ENCODE data around the gene EFNA1. TPM values are rescaled to one million over a fixed set of nuclear protein-coding genes. Genes with fewer than 3 reads are reported as not detected.

Gene EFNA1
- total RNA-seq, 1 experiment from 2014 or later = 19.7 TPM

DNA sequence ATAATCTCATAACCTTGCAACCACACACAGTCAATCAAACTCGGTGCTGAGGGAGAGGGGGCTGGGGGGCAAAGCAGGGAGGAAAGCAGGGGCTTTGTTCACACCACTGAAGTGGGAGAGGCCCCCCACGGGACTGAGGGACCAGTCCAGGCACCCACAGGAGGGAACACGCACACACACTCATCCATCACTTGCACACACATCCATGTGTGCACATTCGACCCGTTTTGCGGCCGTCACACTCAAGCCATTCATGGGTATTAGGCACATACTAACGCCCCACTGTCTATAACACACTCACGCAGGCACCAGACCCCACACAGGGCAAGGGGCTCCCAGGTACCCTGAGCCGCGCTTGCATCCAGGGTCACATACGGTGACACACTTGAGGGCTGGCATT, 35.0 kb upstream of the EFNA1 start (continued):
- no peak for TF ChIP-seq EZH2 (IDR thresholded peaks at IDR 0.05)

DNA sequence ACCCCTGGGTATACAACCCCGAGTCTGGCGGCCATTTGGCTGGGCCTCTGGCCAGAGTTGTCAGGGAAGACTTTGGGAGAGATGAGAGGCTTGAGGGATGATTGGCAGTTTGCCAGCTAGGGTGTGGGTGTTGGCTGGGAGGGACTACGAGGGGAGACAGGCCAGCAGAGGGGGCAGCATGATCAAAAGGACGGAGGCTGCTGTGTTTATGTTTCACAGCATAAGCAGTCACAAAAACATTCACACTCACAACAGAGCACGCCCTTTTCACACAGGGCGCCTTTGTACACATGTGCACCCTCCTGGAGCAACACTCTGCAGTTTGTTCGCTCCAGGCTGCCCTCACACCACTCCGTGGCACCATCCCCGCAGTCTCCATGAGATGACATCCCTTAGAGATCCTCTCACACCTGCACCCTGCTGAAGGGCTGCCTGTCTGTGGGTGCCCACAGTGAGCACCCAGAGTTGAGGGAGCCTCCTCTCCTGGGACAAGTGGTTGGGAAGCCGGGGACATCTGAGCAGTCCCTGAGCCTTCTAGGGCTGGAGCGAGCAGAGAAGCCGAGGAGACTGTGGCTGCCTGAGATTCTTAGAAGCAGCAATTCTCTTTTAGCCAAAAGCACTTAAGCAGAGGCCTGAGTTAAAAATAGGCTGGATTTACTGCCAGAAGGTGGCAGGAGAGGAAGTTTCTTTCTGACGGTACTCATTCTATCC, 33.6 kb upstream of the EFNA1 start:
- no peak for TF ChIP-seq ZFX (IDR thresholded peaks at IDR 0.05)
- TF ChIP-seq, protein P1, sequence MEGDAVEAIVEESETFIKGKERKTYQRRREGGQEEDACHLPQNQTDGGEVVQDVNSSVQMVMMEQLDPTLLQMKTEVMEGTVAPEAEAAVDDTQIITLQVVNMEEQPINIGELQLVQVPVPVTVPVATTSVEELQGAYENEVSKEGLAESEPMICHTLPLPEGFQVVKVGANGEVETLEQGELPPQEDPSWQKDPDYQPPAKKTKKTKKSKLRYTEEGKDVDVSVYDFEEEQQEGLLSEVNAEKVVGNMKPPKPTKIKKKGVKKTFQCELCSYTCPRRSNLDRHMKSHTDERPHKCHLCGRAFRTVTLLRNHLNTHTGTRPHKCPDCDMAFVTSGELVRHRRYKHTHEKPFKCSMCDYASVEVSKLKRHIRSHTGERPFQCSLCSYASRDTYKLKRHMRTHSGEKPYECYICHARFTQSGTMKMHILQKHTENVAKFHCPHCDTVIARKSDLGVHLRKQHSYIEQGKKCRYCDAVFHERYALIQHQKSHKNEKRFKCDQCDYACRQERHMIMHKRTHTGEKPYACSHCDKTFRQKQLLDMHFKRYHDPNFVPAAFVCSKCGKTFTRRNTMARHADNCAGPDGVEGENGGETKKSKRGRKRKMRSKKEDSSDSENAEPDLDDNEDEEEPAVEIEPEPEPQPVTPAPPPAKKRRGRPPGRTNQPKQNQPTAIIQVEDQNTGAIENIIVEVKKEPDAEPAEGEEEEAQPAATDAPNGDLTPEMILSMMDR (IDR thresholded peaks at IDR 0.05 in 2 of 3, conservative IDR thresholded peaks at IDR 0.05 in 1 of 3; ENCODE audit: borderline replicate concordance in 1 of 3, insufficient read depth in 1 of 3, low read depth in 2 of 3, low read length in 2 of 3) = peak in 2 of 3 experiments; percentile 46 to 62; a peak in 3 of 6 replicates
- no peak for TF ChIP-seq FOSL1 (IDR thresholded peaks at IDR 0.05; ENCODE audit: low read depth)
- no peak for TF ChIP-seq YY1 (IDR thresholded peaks at IDR 0.05; ENCODE audit: extremely low read depth, insufficient replicate concordance, low read depth, low read length)
- TF ChIP-seq EGR1 (IDR thresholded peaks at IDR 0.05; ENCODE audit: low read depth) = no peak
- no peak for TF ChIP-seq RAD21 (IDR thresholded peaks at IDR 0.05; ENCODE audit: low read depth)
- TF ChIP-seq, protein P2, sequence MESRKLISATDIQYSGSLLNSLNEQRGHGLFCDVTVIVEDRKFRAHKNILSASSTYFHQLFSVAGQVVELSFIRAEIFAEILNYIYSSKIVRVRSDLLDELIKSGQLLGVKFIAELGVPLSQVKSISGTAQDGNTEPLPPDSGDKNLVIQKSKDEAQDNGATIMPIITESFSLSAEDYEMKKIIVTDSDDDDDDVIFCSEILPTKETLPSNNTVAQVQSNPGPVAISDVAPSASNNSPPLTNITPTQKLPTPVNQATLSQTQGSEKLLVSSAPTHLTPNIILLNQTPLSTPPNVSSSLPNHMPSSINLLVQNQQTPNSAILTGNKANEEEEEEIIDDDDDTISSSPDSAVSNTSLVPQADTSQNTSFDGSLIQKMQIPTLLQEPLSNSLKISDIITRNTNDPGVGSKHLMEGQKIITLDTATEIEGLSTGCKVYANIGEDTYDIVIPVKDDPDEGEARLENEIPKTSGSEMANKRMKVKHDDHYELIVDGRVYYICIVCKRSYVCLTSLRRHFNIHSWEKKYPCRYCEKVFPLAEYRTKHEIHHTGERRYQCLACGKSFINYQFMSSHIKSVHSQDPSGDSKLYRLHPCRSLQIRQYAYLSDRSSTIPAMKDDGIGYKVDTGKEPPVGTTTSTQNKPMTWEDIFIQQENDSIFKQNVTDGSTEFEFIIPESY (IDR thresholded peaks at IDR 0.05; ENCODE audit: extremely low read depth, insufficient replicate concordance, low read length) = no peak
- TF ChIP-seq, protein P3, sequence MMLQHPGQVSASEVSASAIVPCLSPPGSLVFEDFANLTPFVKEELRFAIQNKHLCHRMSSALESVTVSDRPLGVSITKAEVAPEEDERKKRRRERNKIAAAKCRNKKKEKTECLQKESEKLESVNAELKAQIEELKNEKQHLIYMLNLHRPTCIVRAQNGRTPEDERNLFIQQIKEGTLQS (IDR thresholded peaks at IDR 0.05) = no peak
- Histone ChIP-seq H3K9ac (ENCODE audit: low read length) (no peak overlapping the region), H3K4me1 (ENCODE audit: control insufficient read depth in 1 of 2, insufficient read depth in 2 of 2, low read length in 2 of 2) (peaks cover 12 to 29% of the 10 kb centered on the region in 2 experiments; a peak in 3 of 4 replicates), H3K4me3 (replicated peaks in 1 of 2; ENCODE audit: low read depth in 1 of 2, low read length in 2 of 2) (no peak overlapping the region), H3K9me2 (ENCODE audit: insufficient read depth) (no peaks in the 10 kb centered on the region), H3K36me3 (ENCODE audit: control insufficient read depth in 1 of 2, insufficient read depth in 2 of 2, low read length in 2 of 2) (no peaks in the 10 kb centered on the region), H4K20me1 (ENCODE audit: insufficient read depth) (no peaks in the 10 kb centered on the region), H3K79me2 (ENCODE audit: insufficient read depth, low read length) (no peaks in the 10 kb centered on the region), H3K27ac (ENCODE audit: low read depth, low read length) (peak overlapping the region; percentile 18; the same call in 1 of the 2 replicates), H3K27me3 (ENCODE audit: insufficient read depth, low read length) (no peaks in the 10 kb centered on the region), H2AFZ (ENCODE audit: low read depth, low read length, poor library complexity, severe bottlenecking) (no peak overlapping the region), H3K9me3 (ENCODE audit: control insufficient read depth in 1 of 2, insufficient read depth in 1 of 2, low read depth in 1 of 2, low read length in 2 of 2) (no peaks in the 10 kb centered on the region), H3K4me2 (ENCODE audit: low read length) (peak overlapping the region; percentile 40)
- no TSS peak for BruUV-seq (replicated peaks)
- ChIA-PET RAD21 (ENCODE audit: low non-redundant PET in 1 of 2, low total read pairs in 2 of 2, uncharacterized antibody in 2 of 2, unreplicated experiment in 2 of 2) (no interaction called here), POLR2A (no interaction called here), CTCF (interaction anchor here (2.4 to 5.9 kb wide), 3 partner anchors 9 to 73 kb away, joined by 8 to 163 read pairs (median 25); no protein-coding TSS in a partner anchor)
- peak; percentile 73 for ATAC-seq
- intact Hi-C loops (cut with micrococcal nuclease) = loop anchor here (2.0 to 10.0 kb wide), 2 partner anchors 35 to 501 kb away; no protein-coding TSS in a partner anchor
- peak; percentile 35 for DNase-seq (ENCODE audit: low read depth, low spot score)

All from HCT116 (cell line).